ENCODE data around the gene IGFN1. TPM values are rescaled to one million over a fixed set of nuclear protein-coding genes. Genes with fewer than 3 reads are reported as not detected.

The IGFN1 gene
- total and polyA plus RNA-seq, 4 donors: 0.03 to 0.14 (median 0.08) TPM; not detected in 1

- no peak overlapping the region for H3K4me3 ChIP-seq (ENCODE audit: low read depth in 1 of 3, low read length in 3 of 3)
- no peak for TF ChIP-seq FOXA2 (IDR thresholded peaks at IDR 0.05)
- no peak for TF ChIP-seq RXRA (IDR thresholded peaks at IDR 0.05)
- no peak for TF ChIP-seq REST (IDR thresholded peaks at IDR 0.05)
- no peak for TF ChIP-seq SP1 (IDR thresholded peaks at IDR 0.05)
- TF ChIP-seq NR2F2 (IDR thresholded peaks at IDR 0.05): no peak
- no peak for TF ChIP-seq TAF1 (conservative IDR thresholded peaks at IDR 0.05)
- TF ChIP-seq, protein P1, sequence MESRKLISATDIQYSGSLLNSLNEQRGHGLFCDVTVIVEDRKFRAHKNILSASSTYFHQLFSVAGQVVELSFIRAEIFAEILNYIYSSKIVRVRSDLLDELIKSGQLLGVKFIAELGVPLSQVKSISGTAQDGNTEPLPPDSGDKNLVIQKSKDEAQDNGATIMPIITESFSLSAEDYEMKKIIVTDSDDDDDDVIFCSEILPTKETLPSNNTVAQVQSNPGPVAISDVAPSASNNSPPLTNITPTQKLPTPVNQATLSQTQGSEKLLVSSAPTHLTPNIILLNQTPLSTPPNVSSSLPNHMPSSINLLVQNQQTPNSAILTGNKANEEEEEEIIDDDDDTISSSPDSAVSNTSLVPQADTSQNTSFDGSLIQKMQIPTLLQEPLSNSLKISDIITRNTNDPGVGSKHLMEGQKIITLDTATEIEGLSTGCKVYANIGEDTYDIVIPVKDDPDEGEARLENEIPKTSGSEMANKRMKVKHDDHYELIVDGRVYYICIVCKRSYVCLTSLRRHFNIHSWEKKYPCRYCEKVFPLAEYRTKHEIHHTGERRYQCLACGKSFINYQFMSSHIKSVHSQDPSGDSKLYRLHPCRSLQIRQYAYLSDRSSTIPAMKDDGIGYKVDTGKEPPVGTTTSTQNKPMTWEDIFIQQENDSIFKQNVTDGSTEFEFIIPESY (IDR thresholded peaks at IDR 0.05): no peak
- no peak for TF ChIP-seq JUND (IDR thresholded peaks at IDR 0.05)
- no peak for TF ChIP-seq RAD21 (IDR thresholded peaks at IDR 0.05)
- TF ChIP-seq FOXA1 (IDR thresholded peaks at IDR 0.05): no peak
- TF ChIP-seq EGR1 (IDR thresholded peaks at IDR 0.05; ENCODE audit: low read depth in 2 of 2): no peak
- TF ChIP-seq, protein P2, sequence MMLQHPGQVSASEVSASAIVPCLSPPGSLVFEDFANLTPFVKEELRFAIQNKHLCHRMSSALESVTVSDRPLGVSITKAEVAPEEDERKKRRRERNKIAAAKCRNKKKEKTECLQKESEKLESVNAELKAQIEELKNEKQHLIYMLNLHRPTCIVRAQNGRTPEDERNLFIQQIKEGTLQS (IDR thresholded peaks at IDR 0.05): no peak
- TF ChIP-seq HNF4G (IDR thresholded peaks at IDR 0.05): no peak
- TF ChIP-seq YY1 (IDR thresholded peaks at IDR 0.05): no peak
- TF ChIP-seq CTCF (IDR thresholded peaks at IDR 0.05; ENCODE audit: low read depth, low read length, missing input control): no peak
- TF ChIP-seq GABPA (IDR thresholded peaks at IDR 0.05 in 1 of 2, conservative IDR thresholded peaks at IDR 0.05 in 1 of 2): no peak
- H3K4me1 ChIP-seq (ENCODE audit: control insufficient read depth in 4 of 4, insufficient read depth in 4 of 4, low read length in 3 of 4): no peaks in the 10 kb centered on the region
- 85% methylated on average over 6 of the region's 6 CpGs for WGBS
- H3K27me3 ChIP-seq (ENCODE audit: control insufficient read depth in 4 of 4, insufficient read depth in 4 of 4, low read length in 3 of 4): peaks cover 0 to 2% (median 0%) of the 10 kb centered on the region in 4 donors
- no peak for DNase-seq (ENCODE audit: low spot score)
- H3K9ac ChIP-seq (ENCODE audit: low read depth in 1 of 2, low read length in 2 of 2): no peak overlapping the region
- H3K9me3 ChIP-seq (ENCODE audit: control insufficient read depth in 4 of 4, low read length in 3 of 4): no peaks in the 10 kb centered on the region
- no peak overlapping the region for H3K27ac ChIP-seq (ENCODE audit: low read depth in 1 of 2, low read length in 2 of 2)
- no peaks in the 10 kb centered on the region for H3K36me3 ChIP-seq (ENCODE audit: control insufficient read depth in 4 of 4, insufficient read depth in 3 of 4, low read depth in 1 of 4, low read length in 3 of 4)
Observed at GRCh38 chr1:201194046-201194445, 3.4 kb downstream of the IGFN1 start.

- 90% methylated on average over 3 of the region's 3 CpGs for WGBS
- no peak overlapping the region for H3K27ac ChIP-seq (ENCODE audit: low read depth in 1 of 2, low read length in 2 of 2)
- H3K4me3 ChIP-seq (ENCODE audit: low read depth in 1 of 3, low read length in 3 of 3): no peak overlapping the region
- DNase-seq (ENCODE audit: low spot score): no peak
- no peaks in the 10 kb centered on the region for H3K36me3 ChIP-seq (ENCODE audit: control insufficient read depth in 4 of 4, insufficient read depth in 3 of 4, low read depth in 1 of 4, low read length in 3 of 4)
- H3K4me1 ChIP-seq (ENCODE audit: control insufficient read depth in 4 of 4, insufficient read depth in 4 of 4, low read length in 3 of 4): no peaks in the 10 kb centered on the region
- H3K9me3 ChIP-seq (ENCODE audit: control insufficient read depth in 4 of 4, low read length in 3 of 4): no peaks in the 10 kb centered on the region
- no peaks in the 10 kb centered on the region for H3K27me3 ChIP-seq (ENCODE audit: control insufficient read depth in 4 of 4, insufficient read depth in 4 of 4, low read length in 3 of 4)
- no peak overlapping the region for H3K9ac ChIP-seq (ENCODE audit: low read depth in 1 of 2, low read length in 2 of 2)
- no peak for TF ChIP-seq EGR1 (IDR thresholded peaks at IDR 0.05; ENCODE audit: low read depth in 2 of 2)
- TF ChIP-seq NR2F2 (IDR thresholded peaks at IDR 0.05): no peak
- TF ChIP-seq REST (IDR thresholded peaks at IDR 0.05): no peak
- no peak for TF ChIP-seq TAF1 (conservative IDR thresholded peaks at IDR 0.05)
- no peak for TF ChIP-seq RXRA (IDR thresholded peaks at IDR 0.05)
- no peak for TF ChIP-seq HNF4G (IDR thresholded peaks at IDR 0.05)
- TF ChIP-seq GABPA (IDR thresholded peaks at IDR 0.05 in 1 of 2, conservative IDR thresholded peaks at IDR 0.05 in 1 of 2): no peak
- TF ChIP-seq, protein P1 (IDR thresholded peaks at IDR 0.05): no peak
- TF ChIP-seq YY1 (IDR thresholded peaks at IDR 0.05): no peak
- no peak for TF ChIP-seq HNF4A (conservative IDR thresholded peaks at IDR 0.05)
- TF ChIP-seq, protein P2 (IDR thresholded peaks at IDR 0.05): no peak
- no peak for TF ChIP-seq SP1 (IDR thresholded peaks at IDR 0.05)
- no peak for TF ChIP-seq FOXA2 (IDR thresholded peaks at IDR 0.05)
- TF ChIP-seq JUND (IDR thresholded peaks at IDR 0.05): no peak
- no peak for TF ChIP-seq FOXA1 (IDR thresholded peaks at IDR 0.05)
Observed at GRCh38 chr1:201198598-201198997, 8.0 kb downstream of the IGFN1 start.
